Fibroblast of skin of scalp (primary cell): ENCODE data around the gene SERINC2.
"Not testable (repeated sequence)": the region's sequence is repeated elsewhere in the genome, so short reads cannot be mapped to it uniquely, and the experiment has no call there.

Experiments used
- DNase-seq: peaks from one replicate; pipeline ENCODE4 v3.0.0-alpha.2; 2013

SERINC2 gene

GRCh38 chr1:31415658-31416057 is 2.6 kb downstream of the SERINC2 start:
- DNase-seq = no peak

- DNase-seq = no peak
Measured at GRCh38 chr1:31416101-31416736, 3.2 kb downstream of the SERINC2 start.

- no peak for DNase-seq
Measured at GRCh38 chr1:31417148-31417547, 4.1 kb downstream of the SERINC2 start.

GRCh38 chr1:31418626-31419323 is 5.8 kb downstream of the SERINC2 start:
- DNase-seq = no peak

- DNase-seq = no peak
Measured at GRCh38 chr1:31420716-31421115, 7.7 kb downstream of the SERINC2 start.

- peak; percentile 28 for DNase-seq
Measured at GRCh38 chr1:31421371-31422040, 8.5 kb downstream of the SERINC2 start.

- peak; percentile 66 for DNase-seq
Measured at GRCh38 chr1:31422505-31423319, 9.7 kb downstream of the SERINC2 start.

GRCh38 chr1:31423418-31423947 is 10.5 kb downstream of the SERINC2 start:
- no peak for DNase-seq

GRCh38 chr1:31424568-31424967 is 11.6 kb downstream of the SERINC2 start:
- no peak for DNase-seq

GRCh38 chr1:31425301-31426081 is 12.5 kb downstream of the SERINC2 start:
- no peak for DNase-seq

GRCh38 chr1:31426249-31426922 is 13.4 kb downstream of the SERINC2 start:
- no peak for DNase-seq

GRCh38 chr1:31427322-31427721 is 14.3 kb downstream of the SERINC2 start:
- DNase-seq = no peak

- DNase-seq = no peak
Measured at GRCh38 chr1:31428436-31429221, 15.6 kb downstream of the SERINC2 start.

GRCh38 chr1:31429583-31429982 is 16.6 kb downstream of the SERINC2 start:
- DNase-seq = no peak

GRCh38 chr1:31431351-31432257 is 18.6 kb downstream of the SERINC2 start:
- not testable (repeated sequence) for DNase-seq

- DNase-seq = no peak
Measured at GRCh38 chr1:31432592-31433395, 19.8 kb downstream of the SERINC2 start.

- no peak for DNase-seq
Measured at GRCh38 chr1:31433396-31433930, 20.4 kb downstream of the SERINC2 start.
